ENCODE data around the gene MEIOB. TPM values are rescaled to one million over a fixed set of nuclear protein-coding genes. Genes with fewer than 3 reads are reported as not detected.

The MEIOB gene
- total RNA-seq, 1 donor from 2014 or later = 2.4 TPM

GRCh38 chr16:1789643-1790045 is 82.3 kb downstream of the MEIOB start:
- no peaks in the 10 kb centered on the region for H3K36me3 Mint-ChIP-seq (ENCODE audit: unreplicated experiment)

GRCh38 chr16:1788708-1789100 is 83.3 kb downstream of the MEIOB start:
- Mint-ChIP-seq H3K4me3 (ENCODE audit: unreplicated experiment) (no peak overlapping the region), H3K27ac (ENCODE audit: unreplicated experiment) (no peak overlapping the region), H3K9me3 (ENCODE audit: unreplicated experiment) (peaks cover 2% of the 10 kb centered on the region), H3K4me1 (ENCODE audit: low read depth, unreplicated experiment) (no peaks in the 10 kb centered on the region), H3K36me3 (ENCODE audit: unreplicated experiment) (no peaks in the 10 kb centered on the region), H3K27me3 (ENCODE audit: unreplicated experiment) (no peaks in the 10 kb centered on the region)
- TF ChIP-seq CTCF (IDR thresholded peaks at IDR 0.05; ENCODE audit: partially characterized antibody, unreplicated experiment) = no peak
- peak; percentile 15 for DNase-seq

More at GRCh38 chr16:1789643-1790045, 82.3 kb downstream of the MEIOB start:
- DNase-seq = peak; percentile 17
- H3K27ac Mint-ChIP-seq (ENCODE audit: unreplicated experiment) = no peak overlapping the region
- peaks cover 2% of the 10 kb centered on the region for H3K9me3 Mint-ChIP-seq (ENCODE audit: unreplicated experiment)
- no peak for TF ChIP-seq CTCF (IDR thresholded peaks at IDR 0.05; ENCODE audit: partially characterized antibody, unreplicated experiment)
- no peaks in the 10 kb centered on the region for H3K4me1 Mint-ChIP-seq (ENCODE audit: low read depth, unreplicated experiment)
- no peak overlapping the region for H3K4me3 Mint-ChIP-seq (ENCODE audit: unreplicated experiment)
- H3K27me3 Mint-ChIP-seq (ENCODE audit: unreplicated experiment) = no peaks in the 10 kb centered on the region

- DNase-seq = peak; percentile 16
- no peak for TF ChIP-seq CTCF (IDR thresholded peaks at IDR 0.05; ENCODE audit: partially characterized antibody, unreplicated experiment)
- Mint-ChIP-seq H3K9me3 (ENCODE audit: unreplicated experiment) (peaks cover 2% of the 10 kb centered on the region), H3K27ac (ENCODE audit: unreplicated experiment) (no peak overlapping the region), H3K27me3 (ENCODE audit: unreplicated experiment) (peaks cover 3% of the 10 kb centered on the region), H3K36me3 (ENCODE audit: unreplicated experiment) (no peaks in the 10 kb centered on the region), H3K4me3 (ENCODE audit: unreplicated experiment) (no peak overlapping the region), H3K4me1 (ENCODE audit: low read depth, unreplicated experiment) (no peaks in the 10 kb centered on the region)
These were observed 83.8 kb downstream of the MEIOB start for GRCh38 chr16:1788095-1788707.

- TF ChIP-seq CTCF (IDR thresholded peaks at IDR 0.05; ENCODE audit: partially characterized antibody, unreplicated experiment) = no peak
- Mint-ChIP-seq H3K36me3 (ENCODE audit: unreplicated experiment) (no peaks in the 10 kb centered on the region), H3K4me1 (ENCODE audit: low read depth, unreplicated experiment) (no peaks in the 10 kb centered on the region), H3K27ac (ENCODE audit: unreplicated experiment) (no peak overlapping the region), H3K9me3 (ENCODE audit: unreplicated experiment) (peaks cover 3% of the 10 kb centered on the region), H3K4me3 (ENCODE audit: unreplicated experiment) (no peak overlapping the region), H3K27me3 (ENCODE audit: unreplicated experiment) (peaks cover 7% of the 10 kb centered on the region)
- peak; percentile 20 for DNase-seq
These were observed 84.5 kb downstream of the MEIOB start for GRCh38 chr16:1787322-1788094.

- peaks cover 3% of the 10 kb centered on the region for H3K9me3 Mint-ChIP-seq (ENCODE audit: unreplicated experiment)
- H3K4me3 Mint-ChIP-seq (ENCODE audit: unreplicated experiment) = no peak overlapping the region
- H3K36me3 Mint-ChIP-seq (ENCODE audit: unreplicated experiment) = no peaks in the 10 kb centered on the region
- no peak for TF ChIP-seq CTCF (IDR thresholded peaks at IDR 0.05; ENCODE audit: partially characterized antibody, unreplicated experiment)
- H3K27me3 Mint-ChIP-seq (ENCODE audit: unreplicated experiment) = peaks cover 8% of the 10 kb centered on the region
- no peak for DNase-seq
- no peaks in the 10 kb centered on the region for H3K4me1 Mint-ChIP-seq (ENCODE audit: low read depth, unreplicated experiment)
- no peak overlapping the region for H3K27ac Mint-ChIP-seq (ENCODE audit: unreplicated experiment)
These were observed 85.0 kb downstream of the MEIOB start for GRCh38 chr16:1787056-1787321.
